IPS-18c (cell line): Measurements from ENCODE around the gene SH3PXD2A.
"Not testable (repeated sequence)": the region's sequence is repeated elsewhere in the genome, so short reads cannot be mapped to it uniquely, and the experiment has no call there.

Experiments
- H3K4me3 ChIP-seq: 2 replicates; pipeline ENCODE4 v1.7.0; 2013; ENCODE audit warnings: low read depth, mild to moderate bottlenecking, low read length, moderate library complexity; ENCODE audit not compliant: insufficient read depth
- H3K9me3 ChIP-seq: one replicate; pipeline ENCODE4 v1.6.1; 2013; ENCODE audit warnings: mild to moderate bottlenecking, low read length, moderate library complexity; ENCODE audit not compliant: control insufficient read depth, insufficient read depth

Gene SH3PXD2A

GRCh38 chr10:103776878-103777591, 78.3 kb downstream of the SH3PXD2A start:
- Histone ChIP-seq H3K4me3 (no peak overlapping the region), H3K9me3 (no peaks in the 10 kb centered on the region)

- Histone ChIP-seq H3K4me3 (no peak overlapping the region), H3K9me3 (no peaks in the 10 kb centered on the region)
These were observed 79.6 kb downstream of the SH3PXD2A start for GRCh38 chr10:103775776-103776175.

- not testable (repeated sequence) for H3K9me3 ChIP-seq
- H3K4me3 ChIP-seq: peak overlapping the region; percentile 55
These were observed 82.5 kb downstream of the SH3PXD2A start for GRCh38 chr10:103772846-103773245.

- peak overlapping the region; percentile 55 for H3K4me3 ChIP-seq
- H3K9me3 ChIP-seq: no peaks in the 10 kb centered on the region
These were observed 83.1 kb downstream of the SH3PXD2A start for GRCh38 chr10:103772096-103772845.

- H3K4me3 ChIP-seq: no peak overlapping the region
These were observed 85.2 kb downstream of the SH3PXD2A start for GRCh38 chr10:103770139-103770538.

GRCh38 chr10:103769176-103769575, 86.2 kb downstream of the SH3PXD2A start:
- no peak overlapping the region for H3K4me3 ChIP-seq
- no peaks in the 10 kb centered on the region for H3K9me3 ChIP-seq

More at GRCh38 chr10:103770139-103770538, 85.2 kb downstream of the SH3PXD2A start:
- no peaks in the 10 kb centered on the region for H3K9me3 ChIP-seq

- H3K4me3 ChIP-seq: no peak overlapping the region
- no peaks in the 10 kb centered on the region for H3K9me3 ChIP-seq
These were observed 87.0 kb downstream of the SH3PXD2A start for GRCh38 chr10:103768345-103768744.

- no peaks in the 10 kb centered on the region for H3K9me3 ChIP-seq
- no peak overlapping the region for H3K4me3 ChIP-seq
These were observed 87.6 kb downstream of the SH3PXD2A start for GRCh38 chr10:103767756-103768155.

- Histone ChIP-seq H3K4me3 (no peak overlapping the region), H3K9me3 (no peaks in the 10 kb centered on the region)
These were observed 88.4 kb downstream of the SH3PXD2A start for GRCh38 chr10:103766751-103767505.

GRCh38 chr10:103765981-103766380, 89.4 kb downstream of the SH3PXD2A start:
- no peak overlapping the region for H3K4me3 ChIP-seq
- H3K9me3 ChIP-seq: no peaks in the 10 kb centered on the region

GRCh38 chr10:103765168-103765567, 90.2 kb downstream of the SH3PXD2A start:
- H3K4me3 ChIP-seq: no peak overlapping the region
- no peaks in the 10 kb centered on the region for H3K9me3 ChIP-seq

- H3K9me3 ChIP-seq: no peaks in the 10 kb centered on the region
- no peak overlapping the region for H3K4me3 ChIP-seq
These were observed 90.9 kb downstream of the SH3PXD2A start for GRCh38 chr10:103764296-103765088.

- Histone ChIP-seq H3K4me3 (no peak overlapping the region), H3K9me3 (no peaks in the 10 kb centered on the region)
These were observed 91.8 kb downstream of the SH3PXD2A start for GRCh38 chr10:103763374-103764202.

GRCh38 chr10:103762916-103763315, 92.5 kb downstream of the SH3PXD2A start:
- H3K9me3 ChIP-seq: no peaks in the 10 kb centered on the region
- H3K4me3 ChIP-seq: no peak overlapping the region

- Histone ChIP-seq H3K9me3 (no peaks in the 10 kb centered on the region), H3K4me3 (no peak overlapping the region)
These were observed 93.2 kb downstream of the SH3PXD2A start for GRCh38 chr10:103762162-103762561.
